Left lung (tissue), 10 donors: Measurements from ENCODE around the gene GALNT17. TPM values are rescaled to one million over a fixed set of nuclear protein-coding genes. Genes with fewer than 3 reads are reported as not detected.

Experiments
- ATAC-seq: fragments of 200-7000 bp; cut with Tn5 transposase; one replicate; pipeline ENCODE4 v1.9.1; 2020; ENCODE audit warnings: moderate library complexity
- DNase-seq, 4 donors: peaks; one replicate each; pipeline ENCODE4 v3.0.0-alpha.2; 2013 to 2020
- H3K27ac ChIP-seq, 2 donors: fragments of 200-600 bp; sonication (generic) in 1 of 2; one replicate each; pipeline versions ENCODE4 v1.5.0 to v1.8.0; 2020 to 2021
- H3K27me3 ChIP-seq, 2 donors: fragments of 200-600 bp; sonication (generic) in 1 of 2; one replicate each; pipeline versions ENCODE4 v1.5.0 to v1.8.0; 2020 to 2021
- H3K36me3 ChIP-seq, 2 donors: fragments of 200-600 bp; sonication (generic) in 1 of 2; one replicate each; pipeline versions ENCODE4 v1.5.0 to v1.8.0; 2020 to 2021
- H3K4me1 ChIP-seq, 2 donors: fragments of 200-600 bp; one replicate each; pipeline ENCODE4 v1.8.0; 2021
- H3K4me3 ChIP-seq, 2 donors: fragments of 200-600 bp; sonication (generic) in 1 of 2; one replicate each; pipeline versions ENCODE4 v1.5.0 to v1.8.0; 2020 to 2021; ENCODE audit warnings: mild to moderate bottlenecking in 1 of 2
- H3K9me3 ChIP-seq, 2 donors: fragments of 200-600 bp; sonication (generic) in 1 of 2; one replicate each; pipeline versions ENCODE4 v1.5.0 to v1.8.0; 2020 to 2021
- CTCF ChIP-seq, 2 donors: fragments of 200-600 bp; sonication (generic) in 1 of 2; IDR thresholded peaks; one replicate each; pipeline versions ENCODE4 v1.5.0 to v1.8.0; 2021; ENCODE audit warnings: antibody characterized with exemption in 2 of 2
- intact Hi-C, 2 donors: fragments of 100-400 bp; cut with DNase I; formaldehyde crosslinking; loops; one replicate each; pipeline versions ENCODE4 v1.11.2 to v1.14.2; 2022
- polyA plus RNA-seq, 6 donors: library from polyadenylated mRNA; unstranded; fragments of 120-200 nt; gene quantifications; one replicate each; pipeline ENCODE4 v1.2.1, GENCODE V29; 2013; ENCODE audit not compliant: insufficient read length in 6 of 6
- total RNA-seq, 2 donors: library from RNA; stranded (reverse); fragmentation: NEBNext Ultra II Directional; extraction: Animal tissue kit (Norgen Biotek cat#: 25700); gene quantifications; one replicate each; pipeline ENCODE4 v1.2.1, GENCODE V29; 2021
- donor health status: DM: no; HTN: yes; CAD: no.
- donor health status: DM: no; HTN: no; CAD: no.

Gene GALNT17
- total and polyA plus RNA-seq, 8 donors: 2.4 to 19.1 (median 9.7) TPM

DNA sequence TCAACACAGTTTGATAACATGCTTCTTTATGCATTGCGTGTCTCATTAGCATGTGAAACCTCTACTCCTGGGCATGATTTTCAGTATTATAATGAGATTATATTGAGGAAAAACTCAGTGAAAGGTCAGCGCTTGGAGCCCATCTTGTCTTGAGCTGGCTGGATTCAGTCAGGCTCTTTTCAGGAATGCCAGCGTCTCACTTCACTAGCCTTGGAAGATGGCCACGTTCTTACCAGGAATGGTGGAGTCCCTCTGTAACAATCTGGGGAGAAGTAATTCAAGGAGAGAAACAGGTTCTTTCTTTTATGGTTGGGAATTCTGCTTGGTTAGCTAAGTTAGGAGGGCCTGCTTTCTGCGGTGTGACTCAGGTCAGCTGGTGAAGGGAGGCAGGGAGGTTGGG, 241.0 kb downstream of the GALNT17 start:
- ATAC-seq (no peak), DNase-seq (no peak)
- no peaks in the 10 kb centered on the region for H3K4me1 ChIP-seq
- no peak overlapping the region for H3K27ac ChIP-seq
- H3K9me3 ChIP-seq: peaks cover 0 to 29% of the 10 kb centered on the region in 2 donors
- H3K27me3 ChIP-seq: no peaks in the 10 kb centered on the region
- H3K4me3 ChIP-seq: no peak overlapping the region
- intact Hi-C loops: no loop called here
- H3K36me3 ChIP-seq: no peaks in the 10 kb centered on the region
- no peak for TF ChIP-seq CTCF (IDR thresholded peaks at IDR 0.05)

DNA sequence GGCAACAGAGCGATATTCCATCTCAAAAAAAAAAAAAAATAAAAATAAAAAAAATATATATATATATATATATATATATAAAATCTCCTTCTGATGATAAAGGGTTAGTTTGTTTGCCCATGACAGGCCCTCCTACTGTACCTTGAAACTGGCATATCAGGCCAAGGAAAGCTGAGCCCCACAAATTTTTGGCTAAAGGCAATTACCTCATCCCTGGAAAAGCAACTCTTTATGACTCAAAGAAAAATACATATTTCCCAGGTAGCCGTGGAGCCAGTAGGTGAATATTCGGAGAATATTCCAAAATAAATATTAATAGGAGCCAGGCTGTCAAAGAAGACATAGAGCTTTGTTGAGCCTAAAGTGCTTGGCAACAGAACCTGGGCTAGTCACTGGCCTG, 245.1 kb downstream of the GALNT17 start:
- no peak overlapping the region for H3K4me3 ChIP-seq
- peaks cover 0 to 62% of the 10 kb centered on the region in 2 donors for H3K9me3 ChIP-seq
- no peak overlapping the region for H3K27ac ChIP-seq
- no peaks in the 10 kb centered on the region for H3K4me1 ChIP-seq
- intact Hi-C loops: no loop called here
- DNase-seq (no peak), ATAC-seq (no peak)
- no peaks in the 10 kb centered on the region for H3K27me3 ChIP-seq
- no peak for TF ChIP-seq CTCF (IDR thresholded peaks at IDR 0.05)
- H3K36me3 ChIP-seq: no peaks in the 10 kb centered on the region

DNA sequence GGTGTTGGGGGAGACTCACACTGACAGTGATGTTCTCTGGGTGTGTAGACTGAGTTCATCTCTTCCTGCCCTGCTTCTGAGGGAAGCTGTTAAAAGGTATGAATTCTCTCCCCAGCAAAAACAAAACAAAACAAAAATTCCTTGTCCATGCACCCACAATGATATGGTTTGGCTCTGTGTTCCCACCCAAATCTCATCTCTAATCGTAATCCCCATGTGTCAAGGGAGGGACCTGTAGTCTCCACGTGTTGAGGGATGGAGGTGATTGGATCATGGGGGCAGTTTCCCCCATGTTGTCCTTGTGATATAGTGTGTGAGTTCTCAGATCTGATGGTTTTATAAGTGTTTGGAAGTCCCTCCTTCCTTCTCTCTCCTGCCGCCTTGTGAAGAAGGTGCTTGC, 245.5 kb downstream of the GALNT17 start:
- ATAC-seq: no peak

DNA sequence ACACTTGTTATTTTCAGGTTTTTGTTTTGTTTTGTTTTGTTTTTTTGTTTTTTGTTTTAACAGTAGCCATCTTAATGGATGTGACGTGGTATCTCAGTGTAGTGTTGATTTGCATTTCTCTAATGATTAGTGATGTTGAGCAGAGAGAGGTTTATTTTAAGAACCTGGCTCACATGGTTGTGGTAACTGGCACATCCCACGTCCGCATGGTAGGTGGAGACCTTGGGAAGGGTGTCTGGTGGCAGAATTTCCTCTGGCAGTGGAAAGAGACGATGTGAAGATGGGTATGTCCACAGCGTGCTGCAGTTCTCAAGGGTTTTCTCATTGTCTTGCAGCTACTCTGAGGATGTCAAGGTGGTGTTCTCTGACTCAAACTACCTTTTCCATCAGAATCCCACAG, 252.2 kb downstream of the GALNT17 start:
- Histone ChIP-seq H3K36me3 (no peaks in the 10 kb centered on the region), H3K9me3 (peaks cover 0 to 23% of the 10 kb centered on the region in 2 donors), H3K4me1 (no peaks in the 10 kb centered on the region), H3K27ac (no peak overlapping the region), H3K27me3 (no peaks in the 10 kb centered on the region), H3K4me3 (no peak overlapping the region)
- TF ChIP-seq CTCF (IDR thresholded peaks at IDR 0.05): no peak
- intact Hi-C loops: no loop called here
- ATAC-seq (no peak), DNase-seq (no peak)

More for the DNA sequence above, 245.5 kb downstream of the GALNT17 start:
- Histone ChIP-seq H3K4me3 (no peak overlapping the region), H3K36me3 (no peaks in the 10 kb centered on the region), H3K4me1 (no peaks in the 10 kb centered on the region), H3K27me3 (no peaks in the 10 kb centered on the region), H3K27ac (no peak overlapping the region), H3K9me3 (peaks cover 0 to 62% of the 10 kb centered on the region in 2 donors)
- no peak for TF ChIP-seq CTCF (IDR thresholded peaks at IDR 0.05)
- intact Hi-C loops: no loop called here
- no peak for DNase-seq

DNA sequence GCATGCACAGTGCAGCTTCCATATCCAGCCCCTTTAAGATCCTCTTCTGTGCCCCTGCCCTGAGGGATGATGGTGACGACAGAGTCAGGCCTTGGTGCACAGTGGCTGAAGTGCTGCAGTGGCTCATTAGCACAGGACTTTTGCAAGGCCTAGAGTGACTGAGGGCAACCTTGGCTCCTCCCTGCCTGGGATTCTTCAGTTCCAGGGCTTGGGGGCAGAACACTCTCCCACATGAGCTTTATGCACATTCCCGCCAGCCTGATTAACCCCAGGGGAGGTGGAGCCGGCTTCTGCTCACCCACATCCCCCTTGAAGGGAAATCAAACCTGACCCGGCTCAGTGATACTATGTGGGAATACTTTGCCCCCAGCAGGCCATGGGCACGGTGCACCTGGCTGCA, 253.4 kb downstream of the GALNT17 start:
- DNase-seq: no peak
- ATAC-seq: no peak

More for the DNA sequence above, 253.4 kb downstream of the GALNT17 start:
- no peaks in the 10 kb centered on the region for H3K27me3 ChIP-seq
- H3K36me3 ChIP-seq: no peaks in the 10 kb centered on the region
- H3K9me3 ChIP-seq: peaks cover 0 to 13% of the 10 kb centered on the region in 2 donors
- no peaks in the 10 kb centered on the region for H3K4me1 ChIP-seq
- no peak for TF ChIP-seq CTCF (IDR thresholded peaks at IDR 0.05)
- intact Hi-C loops: no loop called here
- no peak overlapping the region for H3K27ac ChIP-seq
- H3K4me3 ChIP-seq: no peak overlapping the region
